Cardiac fibroblast (primary cell): ENCODE measurements around the gene SULF2.
"Not testable (repeated sequence)": the region's sequence is repeated elsewhere in the genome, so short reads cannot be mapped to it uniquely, and the experiment has no call there.

Experiments used
- DNase-seq, 2 donors: peaks; one replicate each; pipeline versions ENCODE4 v3.0.0 to v3.0.0-alpha.2; 2010; ENCODE audit warnings: low read depth in 2 of 2
- H3K4me3 ChIP-seq, 2 donors: replicated peaks in 1 of 2; 1 replicate in 1 of 2; 2 replicates in 1 of 2; pipeline ENCODE4 v1.5.1; 2011; ENCODE audit warnings: low read depth in 2 of 2, low read length in 2 of 2, mild to moderate bottlenecking in 2 of 2, moderate library complexity in 1 of 2
- TF ChIP-seq, protein P1 (sequence below): IDR thresholded peaks from one replicate; pipeline ENCODE4 v1.5.1; 2011; ENCODE audit warnings: low read depth, mild to moderate bottlenecking, low read length, inconsistent platforms

The SULF2 gene

DNA sequence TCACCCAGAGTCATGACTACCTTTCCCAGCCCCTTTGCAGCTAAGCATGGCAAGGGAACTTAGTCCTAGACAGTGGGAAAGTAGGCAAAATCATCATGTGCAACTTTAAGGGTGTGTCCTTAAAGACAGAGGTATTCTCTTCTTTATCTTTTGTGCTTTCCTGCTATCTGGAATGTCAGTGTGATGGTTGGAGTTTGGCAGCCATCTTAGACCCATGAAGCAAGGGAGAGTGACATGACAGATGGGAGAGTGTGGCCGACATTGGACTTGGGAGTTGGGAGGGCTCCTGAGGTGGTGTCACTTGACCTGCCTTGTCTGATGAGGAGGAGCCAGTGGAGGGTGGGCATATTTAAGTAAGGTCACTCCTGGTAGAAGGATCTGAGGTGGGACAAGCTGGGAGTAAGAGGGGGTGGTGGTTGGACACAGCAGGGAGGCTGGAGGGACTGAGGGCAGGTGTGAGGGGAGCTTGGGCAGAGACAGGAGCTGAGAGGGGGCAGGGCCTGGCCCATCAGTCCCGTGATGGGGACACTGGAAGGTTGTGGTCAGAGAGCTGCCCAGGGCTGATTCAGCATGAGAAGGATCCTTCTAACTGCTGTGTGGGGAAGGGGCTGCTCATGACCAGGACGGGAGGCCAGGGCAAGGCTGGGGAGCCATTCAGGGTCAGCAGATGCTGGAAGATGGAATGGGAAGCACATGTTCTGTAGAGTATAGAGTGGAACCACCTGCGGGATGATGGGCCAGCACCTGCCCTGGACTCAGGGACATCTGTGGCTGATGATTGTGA lies 29.5 kb upstream of the SULF2 start:
- TF ChIP-seq, protein P1, sequence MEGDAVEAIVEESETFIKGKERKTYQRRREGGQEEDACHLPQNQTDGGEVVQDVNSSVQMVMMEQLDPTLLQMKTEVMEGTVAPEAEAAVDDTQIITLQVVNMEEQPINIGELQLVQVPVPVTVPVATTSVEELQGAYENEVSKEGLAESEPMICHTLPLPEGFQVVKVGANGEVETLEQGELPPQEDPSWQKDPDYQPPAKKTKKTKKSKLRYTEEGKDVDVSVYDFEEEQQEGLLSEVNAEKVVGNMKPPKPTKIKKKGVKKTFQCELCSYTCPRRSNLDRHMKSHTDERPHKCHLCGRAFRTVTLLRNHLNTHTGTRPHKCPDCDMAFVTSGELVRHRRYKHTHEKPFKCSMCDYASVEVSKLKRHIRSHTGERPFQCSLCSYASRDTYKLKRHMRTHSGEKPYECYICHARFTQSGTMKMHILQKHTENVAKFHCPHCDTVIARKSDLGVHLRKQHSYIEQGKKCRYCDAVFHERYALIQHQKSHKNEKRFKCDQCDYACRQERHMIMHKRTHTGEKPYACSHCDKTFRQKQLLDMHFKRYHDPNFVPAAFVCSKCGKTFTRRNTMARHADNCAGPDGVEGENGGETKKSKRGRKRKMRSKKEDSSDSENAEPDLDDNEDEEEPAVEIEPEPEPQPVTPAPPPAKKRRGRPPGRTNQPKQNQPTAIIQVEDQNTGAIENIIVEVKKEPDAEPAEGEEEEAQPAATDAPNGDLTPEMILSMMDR, result no peak
- no peak overlapping the region for H3K4me3 ChIP-seq
- DNase-seq, result no peak

- no peak overlapping the region for H3K4me3 ChIP-seq
- TF ChIP-seq, protein P1, result no peak
- DNase-seq, result no peak
These were observed 25.6 kb upstream of the SULF2 start for GRCh38 chr20:47810721-47811347.

DNA sequence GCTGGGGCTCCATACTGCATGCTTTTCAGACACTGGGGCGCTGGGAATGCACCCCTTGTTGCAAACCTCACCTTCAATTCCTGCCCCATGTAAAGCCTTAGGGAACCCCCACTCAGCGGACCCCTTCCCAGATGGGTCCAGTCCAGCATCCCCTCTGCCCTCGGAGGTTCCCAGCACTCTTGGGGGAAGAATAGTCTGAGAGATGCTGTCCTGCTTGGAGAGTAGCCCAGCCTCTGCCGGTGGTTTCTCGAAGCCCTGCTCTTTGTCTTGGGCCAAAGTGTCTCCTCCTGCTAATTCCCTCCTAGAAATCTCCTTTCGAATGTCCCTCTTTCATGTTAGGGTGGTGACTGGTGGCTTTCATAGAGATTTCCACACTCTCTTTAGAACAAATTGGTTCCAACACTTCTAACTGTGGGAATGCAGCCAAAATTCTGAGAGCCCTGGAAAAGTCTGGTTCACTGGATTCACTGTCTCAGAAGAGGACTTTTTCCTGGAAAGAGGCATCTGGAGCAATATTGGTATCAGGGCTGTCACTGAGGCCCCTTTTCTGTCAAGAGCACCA lies 24.9 kb upstream of the SULF2 start:
- TF ChIP-seq, protein P1, result no peak
- H3K4me3 ChIP-seq, result no peak overlapping the region
- DNase-seq, result peak in 1 of 2 donors; percentile 14

DNA sequence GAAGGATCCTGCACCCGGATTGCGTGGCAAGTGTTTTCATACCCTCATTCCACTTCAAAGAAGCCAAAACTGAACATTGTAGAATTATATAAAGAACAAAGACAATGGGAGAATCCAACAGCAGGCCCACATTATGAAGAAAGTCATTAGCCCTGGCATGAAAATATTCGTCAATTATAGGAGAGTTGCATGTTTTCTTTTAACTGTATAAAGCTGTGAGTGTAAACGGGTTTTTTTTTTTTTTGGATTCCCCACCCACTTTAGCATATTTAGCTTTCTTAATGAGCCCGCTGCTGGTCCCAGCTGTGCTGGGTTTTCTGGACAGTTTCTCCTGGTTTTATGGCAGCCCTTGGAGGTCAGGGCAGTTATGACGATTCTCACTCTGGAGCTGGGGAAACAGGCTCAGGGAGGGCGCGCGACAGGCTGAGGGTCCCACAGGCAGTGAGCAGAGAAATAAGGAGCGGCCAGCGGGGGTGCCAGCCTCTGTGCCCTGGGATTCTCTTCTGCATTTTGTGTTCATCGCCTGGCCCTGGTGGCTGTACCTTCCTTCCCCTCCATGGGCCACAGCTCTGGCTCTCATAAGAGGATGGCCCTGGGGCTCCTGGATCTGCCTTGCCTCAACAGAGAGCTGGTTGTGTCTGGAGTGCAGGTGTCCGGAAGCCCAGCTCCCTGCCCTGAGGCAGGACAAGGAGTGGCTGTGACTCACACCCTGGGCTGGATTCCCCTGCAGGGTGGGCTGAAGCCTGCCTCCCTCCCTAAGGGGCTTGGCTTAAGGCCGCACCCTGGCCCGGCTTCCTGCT lies 24.1 kb upstream of the SULF2 start:
- TF ChIP-seq, protein P1, result no peak
- no peak for DNase-seq
- H3K4me3 ChIP-seq, result no peak overlapping the region

DNA sequence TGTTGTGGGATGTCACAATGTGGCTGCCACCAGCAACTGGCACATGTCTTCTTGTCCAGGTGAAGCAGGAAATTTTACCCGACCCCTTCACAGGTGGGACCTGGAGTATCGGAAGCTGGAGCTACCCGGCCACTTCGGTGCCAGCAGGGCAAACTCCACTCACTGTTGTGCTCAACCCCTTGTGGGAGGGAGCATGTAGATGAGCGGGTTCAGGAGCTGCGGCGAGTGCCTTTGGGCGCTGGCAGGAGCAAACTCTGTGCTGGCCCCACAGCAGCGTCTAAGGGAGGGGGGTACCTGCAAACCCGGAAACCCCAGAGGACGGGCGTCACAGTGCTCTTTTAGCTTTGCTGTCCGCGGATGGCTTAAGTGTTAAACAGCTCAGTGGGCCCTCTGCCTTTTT lies 20.7 kb upstream of the SULF2 start:
- no peak for DNase-seq
- TF ChIP-seq, protein P1, result no peak
- H3K4me3 ChIP-seq, result no peak overlapping the region

- H3K4me3 ChIP-seq, result not testable (repeated sequence)
These were observed 19.7 kb upstream of the SULF2 start for GRCh38 chr20:47804972-47805371.

GRCh38 chr20:47804224-47804825 lies 19.0 kb upstream of the SULF2 start:
- not testable (repeated sequence) for DNase-seq, H3K4me3 ChIP-seq

More at GRCh38 chr20:47804972-47805371, 19.7 kb upstream of the SULF2 start:
- DNase-seq, result not testable (repeated sequence)
